KBM-7 (cell line): ENCODE results near the gene ZNF813.
A peak's percentile ranks its signal among the peaks of the same experiment; 100 is the strongest.
"Not testable (repeated sequence)": the region's sequence is repeated elsewhere in the genome, so short reads cannot be mapped to it uniquely, and the experiment has no call there.

Experiments used
- DNase-seq: peaks from one replicate; pipeline ENCODE4 v3.0.0-alpha.2; 2015
- in situ Hi-C: fragments of 300-500 bp; cut with MboI; formaldehyde crosslinking; loops from 2 replicates; pipeline ENCODE4 v1.14.3; 2020; ENCODE audit warnings: low sequenced_read_pairs, low pct_unique_long_range_greater_than_20kb, mixed read lengths

ZNF813 gene

DNA sequence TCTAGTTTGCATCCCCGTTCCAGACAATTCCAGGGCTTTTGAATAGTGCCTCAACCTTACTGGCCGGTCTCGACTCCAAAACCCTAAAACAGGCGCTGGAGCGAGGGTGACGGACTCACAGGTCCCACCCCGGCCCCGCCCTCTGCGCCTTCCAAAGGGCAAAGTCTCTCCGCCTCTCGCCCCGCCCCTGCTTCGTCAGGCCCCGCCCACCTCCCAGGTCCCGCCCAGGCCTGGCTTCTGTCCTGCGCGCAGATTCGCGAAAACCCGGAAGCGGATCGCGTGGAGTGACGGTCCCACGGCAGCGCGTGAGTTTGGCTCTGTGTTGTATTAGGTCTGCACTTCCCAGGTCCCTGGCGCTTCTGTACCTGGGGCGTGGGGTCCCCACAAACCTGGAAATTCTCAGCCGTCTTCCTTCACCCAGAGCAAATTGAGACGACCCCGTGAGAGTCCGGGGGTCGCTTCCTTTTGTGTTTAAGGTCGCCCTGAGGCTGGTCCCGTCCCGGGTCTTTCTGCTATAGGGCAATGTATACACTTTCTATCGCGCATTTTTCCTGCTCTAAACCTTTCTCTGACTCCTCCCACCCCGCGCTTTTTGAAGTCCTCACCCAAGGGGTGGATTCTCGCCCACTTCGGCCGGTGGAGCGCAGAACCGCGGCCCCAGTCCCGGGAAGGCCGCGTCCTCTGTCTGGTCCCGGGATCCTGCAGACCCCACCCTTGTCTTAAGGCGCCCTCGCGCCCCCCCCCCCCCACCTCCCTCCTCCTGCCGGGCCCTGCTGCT is at the start of gene ZNF813:
TSS of gene ZNF813 (plus strand) at position 249 of the 778 bp plus-strand sequence. CDS start 16,090 bp downstream, outside the sequence.
- peak; percentile 84 for DNase-seq
- in situ Hi-C loops, result no loop called here

- DNase-seq, in situ Hi-C loops: not testable (repeated sequence)
Observed at GRCh38 chr19:53420520-53421315, 46.8 kb upstream of the ZNF813 start.

DNA sequence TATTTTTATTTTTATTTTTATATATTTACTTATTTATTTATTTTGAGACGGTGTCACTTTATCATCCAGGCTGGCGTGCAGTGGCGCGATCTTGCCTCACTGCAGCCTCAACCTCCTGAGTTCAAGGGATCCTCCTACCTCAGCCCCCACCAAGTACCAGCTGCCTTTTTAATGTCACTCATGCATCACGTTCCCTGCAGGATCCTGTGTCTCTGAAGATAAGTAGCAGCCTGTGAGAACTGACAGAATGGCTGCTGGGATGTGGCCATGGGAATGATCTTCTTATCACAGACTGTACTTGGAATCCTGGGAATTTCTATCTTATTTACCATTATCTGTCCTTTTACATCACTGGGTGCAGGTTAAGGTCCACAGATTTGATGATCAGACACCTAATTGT is 45.0 kb upstream of the ZNF813 start:
- in situ Hi-C loops, result no loop called here
- DNase-seq, result no peak

DNA sequence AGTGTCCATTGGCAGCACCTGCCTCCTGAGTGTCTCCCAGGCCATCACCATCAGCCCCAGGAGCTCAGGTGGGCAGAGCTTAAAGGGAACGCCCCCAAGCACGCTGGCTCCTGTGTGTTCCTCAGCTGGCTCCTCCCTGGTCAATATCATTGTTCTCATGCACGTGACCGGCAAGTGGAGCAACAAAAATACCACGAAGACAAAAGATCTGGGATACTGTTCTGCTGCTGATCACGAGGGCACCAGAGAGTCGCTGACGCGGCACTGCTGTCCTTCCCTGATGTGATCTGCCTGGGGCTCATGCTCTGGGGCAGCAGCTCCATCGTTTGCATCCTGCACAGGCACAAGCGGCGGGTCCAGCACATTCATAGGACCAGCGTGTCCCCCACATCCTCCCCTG is 44.5 kb upstream of the ZNF813 start:
- DNase-seq, in situ Hi-C loops: not testable (repeated sequence)

GRCh38 chr19:53423680-53424079 is 43.9 kb upstream of the ZNF813 start:
- DNase-seq, in situ Hi-C loops: not testable (repeated sequence)

GRCh38 chr19:53424968-53425597 is 42.5 kb upstream of the ZNF813 start:
- peak; percentile 72 for DNase-seq
- in situ Hi-C loops, result no loop called here

- in situ Hi-C loops, result no loop called here
- peak; percentile 87 for DNase-seq
Observed at GRCh38 chr19:53431399-53432087, 36.0 kb upstream of the ZNF813 start, which contains the start of gene ZNF761. Gene ZNF761 (plus strand): TSS chr19:53431984. CDS start chr19:53447269, 15,285 bp downstream.

GRCh38 chr19:53432088-53432661 is 35.4 kb upstream of the ZNF813 start:
- peak; percentile 28 for DNase-seq
- in situ Hi-C loops, result no loop called here

GRCh38 chr19:53443809-53444208 is 23.7 kb upstream of the ZNF813 start:
- in situ Hi-C loops, DNase-seq: not testable (repeated sequence)

DNA sequence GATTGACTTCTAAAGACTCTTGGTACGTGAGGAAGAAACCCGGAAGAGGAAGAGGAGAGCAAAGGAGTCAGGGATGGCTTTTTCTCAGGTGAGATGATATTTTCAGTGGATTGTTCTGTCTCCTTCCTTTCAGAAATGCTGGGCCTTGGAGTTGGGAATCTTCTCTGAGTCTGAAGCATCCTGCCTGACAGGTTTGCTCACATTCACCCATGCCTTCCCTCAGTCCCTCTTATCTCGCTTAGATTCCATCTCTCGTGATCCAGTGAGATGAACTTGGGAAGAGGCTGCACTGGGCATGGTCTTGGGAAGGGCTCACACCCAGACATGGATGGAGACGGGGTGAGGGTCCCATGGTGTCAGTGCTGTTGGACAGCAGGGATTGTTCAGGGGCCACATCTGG is 20.3 kb upstream of the ZNF813 start:
- in situ Hi-C loops, result not testable (repeated sequence)

GRCh38 chr19:53455828-53456227 is 11.7 kb upstream of the ZNF813 start:
- in situ Hi-C loops, result no loop called here
- DNase-seq, result no peak

More for the DNA sequence above, 20.3 kb upstream of the ZNF813 start:
- DNase-seq, result not testable (repeated sequence)

DNA sequence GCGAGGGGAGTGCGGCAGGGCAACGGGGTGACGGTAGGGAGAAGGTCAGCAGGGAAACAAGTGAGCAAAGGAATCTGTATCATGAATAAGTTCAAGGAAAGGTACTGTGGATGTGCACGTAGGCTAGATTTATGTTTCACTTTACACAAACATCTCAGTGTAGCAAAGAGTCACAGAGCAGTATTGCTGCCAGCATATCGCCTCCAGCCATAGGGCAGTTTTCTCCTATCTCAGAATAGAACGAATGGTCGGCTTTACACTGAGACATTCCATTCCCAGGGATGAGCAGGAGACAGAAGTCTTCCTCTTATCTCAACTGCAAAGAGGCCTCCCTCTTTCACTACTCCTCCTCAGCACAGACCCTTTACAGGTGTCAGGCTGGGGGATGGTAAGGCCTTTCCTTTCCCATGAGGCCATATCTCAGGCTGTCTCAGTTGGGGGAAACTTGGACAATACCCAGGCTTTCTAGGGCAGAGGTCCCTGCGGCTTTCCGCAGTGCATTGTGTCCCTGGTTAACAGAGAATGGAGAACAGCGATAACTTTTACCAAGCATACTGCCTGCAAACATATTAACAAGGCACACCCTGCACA is 7.3 kb upstream of the ZNF813 start:
- DNase-seq, in situ Hi-C loops: not testable (repeated sequence)

DNA sequence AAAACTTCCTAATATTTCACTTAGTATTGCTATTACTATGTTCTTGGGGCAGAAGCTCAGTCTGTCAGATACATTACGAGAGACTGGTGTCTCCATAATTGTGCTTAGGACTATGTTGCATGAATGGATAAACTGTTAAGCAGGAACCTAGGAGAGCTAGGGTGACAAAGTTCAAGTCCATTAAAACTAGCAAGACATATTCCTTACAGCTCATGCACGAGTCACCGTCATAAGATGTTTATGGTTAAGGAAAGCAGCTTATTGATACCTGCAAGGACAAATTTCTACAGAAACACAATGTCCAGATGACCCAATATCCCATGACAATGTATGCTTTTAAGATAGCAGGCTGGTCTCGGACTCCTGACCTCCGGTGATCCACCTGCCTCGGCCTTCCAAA is 5.7 kb upstream of the ZNF813 start:
- DNase-seq, result no peak
- in situ Hi-C loops, result no loop called here

DNA sequence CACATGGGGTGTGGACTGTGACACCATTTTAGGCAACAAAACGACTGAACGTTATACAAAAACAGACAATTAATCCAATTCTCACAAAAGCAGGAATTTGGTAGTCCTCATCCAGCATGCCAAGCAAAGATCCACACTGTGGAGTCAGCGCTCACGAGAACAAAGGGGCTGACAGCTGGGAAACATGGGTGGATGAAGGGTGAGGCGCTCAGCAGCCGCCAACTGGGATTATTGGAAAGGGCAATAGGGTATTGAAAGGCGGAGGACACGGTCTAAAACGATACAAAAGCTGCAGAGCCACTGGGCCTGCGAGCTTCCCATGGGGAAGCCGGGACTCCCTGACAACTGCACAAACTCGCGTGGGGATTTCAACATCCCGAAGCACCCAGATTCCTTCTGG is 4.7 kb upstream of the ZNF813 start:
- DNase-seq, result no peak
- in situ Hi-C loops, result no loop called here

- DNase-seq, result no peak
Observed at GRCh38 chr19:53463263-53463662, 4.3 kb upstream of the ZNF813 start.

GRCh38 chr19:53466726-53467484 is 628 bp upstream of the ZNF813 start:
- no peak for DNase-seq
- in situ Hi-C loops, result no loop called here

More at GRCh38 chr19:53463263-53463662, 4.3 kb upstream of the ZNF813 start:
- in situ Hi-C loops, result no loop called here

DNA sequence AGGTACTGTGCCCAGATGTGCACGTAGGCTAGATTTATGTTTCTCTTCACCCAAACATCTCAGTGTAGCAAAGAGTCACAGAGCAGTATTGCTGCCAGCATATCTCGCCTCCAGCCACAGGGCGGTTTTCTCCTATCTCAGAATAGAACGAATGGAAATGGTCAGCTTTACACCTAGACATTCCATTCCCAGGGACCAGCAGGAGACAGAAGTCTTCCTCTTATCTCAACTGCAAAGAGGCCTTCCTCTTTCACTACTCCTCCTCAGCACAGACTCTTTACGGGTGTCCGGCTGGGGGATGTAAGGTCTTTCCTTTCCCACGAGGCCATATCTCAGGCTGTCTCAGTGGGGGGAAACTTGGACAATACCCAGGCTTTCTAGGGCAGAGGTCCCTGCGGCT is 1.1 kb downstream of the ZNF813 start:
- peak; percentile 11 for DNase-seq
- in situ Hi-C loops, result not testable (repeated sequence)

DNA sequence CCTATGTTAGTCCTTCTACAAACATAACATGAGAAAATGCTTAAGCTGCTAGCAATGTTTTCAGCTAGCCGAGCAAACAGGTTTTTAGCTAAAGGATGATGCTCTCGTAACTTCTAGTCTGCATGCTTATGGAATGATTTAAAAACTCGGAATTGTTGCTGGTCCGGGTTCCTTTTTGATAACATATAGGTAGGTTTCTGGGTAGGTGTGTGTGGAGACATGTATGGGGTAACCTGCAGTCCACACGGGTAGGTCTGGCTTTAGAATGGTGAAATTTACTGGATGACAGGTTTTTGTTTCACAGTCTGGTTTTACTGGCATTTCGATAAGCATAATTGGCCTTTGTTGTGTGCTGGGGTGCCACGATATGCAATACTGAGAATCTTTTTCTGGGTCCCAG is 4.4 kb downstream of the ZNF813 start:
- in situ Hi-C loops, result no loop called here
- DNase-seq, result no peak
